ENCODE results near the gene MCU. TPM values are rescaled to one million over a fixed set of nuclear protein-coding genes. Genes with fewer than 3 reads are reported as not detected.

The MCU gene
- total and polyA plus RNA-seq, 3 donors from 2014 or later, result 15.0 to 20.0 (median 16.9) TPM

- intact Hi-C loops (cut with DNase I; ENCODE audit: low total_unique reads), result no loop called here
- no peaks in the 10 kb centered on the region for H3K36me3 ChIP-seq (ENCODE audit: low read depth, missing control alignments)
- no peaks in the 10 kb centered on the region for H3K9me3 ChIP-seq
- H3K27me3 ChIP-seq, result no peaks in the 10 kb centered on the region
- H3K27ac ChIP-seq, result no peak overlapping the region
- no peaks in the 10 kb centered on the region for H3K4me1 ChIP-seq
- WGBS, 2 donors, result 90 to 98% methylated on average over 2 of the region's 2 CpGs
- no peak for TF ChIP-seq POLR2A (IDR thresholded peaks at IDR 0.05)
- TF ChIP-seq, protein P1, sequence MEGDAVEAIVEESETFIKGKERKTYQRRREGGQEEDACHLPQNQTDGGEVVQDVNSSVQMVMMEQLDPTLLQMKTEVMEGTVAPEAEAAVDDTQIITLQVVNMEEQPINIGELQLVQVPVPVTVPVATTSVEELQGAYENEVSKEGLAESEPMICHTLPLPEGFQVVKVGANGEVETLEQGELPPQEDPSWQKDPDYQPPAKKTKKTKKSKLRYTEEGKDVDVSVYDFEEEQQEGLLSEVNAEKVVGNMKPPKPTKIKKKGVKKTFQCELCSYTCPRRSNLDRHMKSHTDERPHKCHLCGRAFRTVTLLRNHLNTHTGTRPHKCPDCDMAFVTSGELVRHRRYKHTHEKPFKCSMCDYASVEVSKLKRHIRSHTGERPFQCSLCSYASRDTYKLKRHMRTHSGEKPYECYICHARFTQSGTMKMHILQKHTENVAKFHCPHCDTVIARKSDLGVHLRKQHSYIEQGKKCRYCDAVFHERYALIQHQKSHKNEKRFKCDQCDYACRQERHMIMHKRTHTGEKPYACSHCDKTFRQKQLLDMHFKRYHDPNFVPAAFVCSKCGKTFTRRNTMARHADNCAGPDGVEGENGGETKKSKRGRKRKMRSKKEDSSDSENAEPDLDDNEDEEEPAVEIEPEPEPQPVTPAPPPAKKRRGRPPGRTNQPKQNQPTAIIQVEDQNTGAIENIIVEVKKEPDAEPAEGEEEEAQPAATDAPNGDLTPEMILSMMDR (IDR thresholded peaks at IDR 0.05), result no peak
- DNase-seq, result no peak
- H3K4me3 ChIP-seq, result no peak overlapping the region
Measured at GRCh38 chr10:72847681-72848080, 155.7 kb downstream of the MCU start.

DNA sequence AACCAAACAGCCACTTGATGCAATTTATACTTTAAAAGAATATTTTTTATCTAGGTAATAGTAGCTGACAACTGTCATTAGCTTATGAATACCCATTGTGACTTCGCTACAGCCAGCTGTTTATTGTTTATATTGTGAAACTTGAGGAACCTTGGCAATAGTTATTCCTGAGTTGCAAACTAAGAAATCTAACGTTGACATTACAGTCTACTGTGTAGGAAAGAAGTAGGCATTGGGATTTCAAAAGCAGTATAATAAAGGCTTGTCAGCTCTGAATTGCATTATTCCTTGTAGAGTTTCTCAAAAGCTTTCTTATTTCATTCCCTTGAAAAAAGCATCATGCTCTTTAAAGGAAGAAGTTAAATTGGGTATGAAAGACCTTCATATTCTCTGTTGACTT is 158.9 kb downstream of the MCU start:
- Histone ChIP-seq H3K27me3 (no peaks in the 10 kb centered on the region), H3K4me3 (no peak overlapping the region), H3K27ac (no peak overlapping the region), H3K4me1 (no peaks in the 10 kb centered on the region), H3K9me3 (no peaks in the 10 kb centered on the region), H3K36me3 (ENCODE audit: low read depth, missing control alignments) (no peaks in the 10 kb centered on the region)
- DNase-seq, result no peak
- TF ChIP-seq, protein P1 (IDR thresholded peaks at IDR 0.05), result no peak
- TF ChIP-seq POLR2A (IDR thresholded peaks at IDR 0.05), result no peak
- intact Hi-C loops (cut with DNase I; ENCODE audit: low total_unique reads), result no loop called here
- 90 to 91% methylated on average over 2 of the region's 2 CpGs for WGBS, 2 donors

DNA sequence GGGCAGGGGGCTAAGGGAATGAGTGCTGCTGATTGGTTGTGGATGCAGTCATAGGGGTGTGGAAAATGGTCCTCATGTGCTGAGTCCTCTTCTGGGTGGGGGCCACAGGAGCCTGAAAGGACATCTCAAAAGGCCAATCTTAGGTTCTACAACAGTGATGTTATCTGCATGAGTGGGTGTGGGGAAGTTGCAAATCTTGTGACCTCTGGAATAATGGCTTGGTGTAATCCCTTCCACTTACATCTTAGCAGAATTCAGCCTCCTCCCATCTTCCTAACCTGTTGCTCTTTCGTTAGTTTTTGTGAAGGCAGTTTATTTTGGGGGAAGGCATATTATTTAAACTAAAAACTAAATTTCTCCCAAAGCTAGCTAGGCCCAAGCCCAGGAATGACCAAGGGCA is 159.6 kb downstream of the MCU start:
- Histone ChIP-seq H3K4me3 (no peak overlapping the region), H3K4me1 (no peaks in the 10 kb centered on the region), H3K27ac (no peak overlapping the region), H3K9me3 (no peaks in the 10 kb centered on the region), H3K27me3 (no peaks in the 10 kb centered on the region), H3K36me3 (ENCODE audit: low read depth, missing control alignments) (no peaks in the 10 kb centered on the region)
- TF ChIP-seq, protein P1 (IDR thresholded peaks at IDR 0.05), result no peak
- no peak for TF ChIP-seq POLR2A (IDR thresholded peaks at IDR 0.05)
- 89 to 97% methylated on average over 1 of the region's 1 CpG for WGBS, 2 donors
- DNase-seq, result no peak
- intact Hi-C loops (cut with DNase I; ENCODE audit: low total_unique reads), result no loop called here

GRCh38 chr10:72852508-72852907 is 160.6 kb downstream of the MCU start:
- TF ChIP-seq, protein P1 (IDR thresholded peaks at IDR 0.05), result no peak
- TF ChIP-seq POLR2A (IDR thresholded peaks at IDR 0.05), result no peak
- Histone ChIP-seq H3K27ac (no peak overlapping the region), H3K27me3 (no peaks in the 10 kb centered on the region), H3K36me3 (ENCODE audit: low read depth, missing control alignments) (no peaks in the 10 kb centered on the region), H3K9me3 (no peaks in the 10 kb centered on the region), H3K4me3 (no peak overlapping the region), H3K4me1 (no peaks in the 10 kb centered on the region)
- intact Hi-C loops (cut with DNase I; ENCODE audit: low total_unique reads), result no loop called here
- WGBS, 2 donors, result 84 to 93% methylated on average over 2 of the region's 2 CpGs
- DNase-seq, result no peak

GRCh38 chr10:72855129-72855528 is 163.2 kb downstream of the MCU start:
- intact Hi-C loops (cut with DNase I; ENCODE audit: low total_unique reads), result no loop called here
- no peak for DNase-seq
- no peak for TF ChIP-seq POLR2A (IDR thresholded peaks at IDR 0.05)
- TF ChIP-seq, protein P1 (IDR thresholded peaks at IDR 0.05), result no peak

More at GRCh38 chr10:72855129-72855528, 163.2 kb downstream of the MCU start:
- H3K27ac ChIP-seq, result no peak overlapping the region
- no peaks in the 10 kb centered on the region for H3K9me3 ChIP-seq
- H3K4me1 ChIP-seq, result no peaks in the 10 kb centered on the region
- H3K27me3 ChIP-seq, result no peaks in the 10 kb centered on the region
- no peak overlapping the region for H3K4me3 ChIP-seq
- H3K36me3 ChIP-seq (ENCODE audit: low read depth, missing control alignments), result no peaks in the 10 kb centered on the region

All from testis (tissue), 3 donors.